MM.1S (cell line): ENCODE results near the gene KDELR3.

Experiments
- CTCF ChIP-seq: fragments of 300-600 bp; sonication (generic); IDR thresholded peaks from 2 replicates; pipeline ENCODE4 v1.5.1; 2016; ENCODE audit warnings: antibody characterized with exemption, low read length, mixed read lengths
- EZH2 ChIP-seq: fragments of 300-600 bp; sonication (generic); optimal IDR thresholded peaks from 2 replicates; pipeline ENCODE3; 2017; ENCODE audit warnings: low read depth, mild to moderate bottlenecking, antibody characterized with exemption, low read length, mixed read lengths

- TF ChIP-seq CTCF (peak; percentile 84), EZH2 (no peak)
Observed at GRCh38 chr22:38513063-38513462, 45.2 kb downstream of the KDELR3 start.
